Natural killer cell (primary cell): ENCODE measurements around the gene ITPRIPL1. TPM values are rescaled to one million over a fixed set of nuclear protein-coding genes. Genes with fewer than 3 reads are reported as not detected.

Source experiments
- ATAC-seq, 3 donors: fragments of 150-1000 bp in 2 of 3; fragments of 200-7000 bp in 1 of 3; cut with Tn5 transposase; 1 replicate in 1 of 3; 2 replicates in 2 of 3; pipeline ENCODE4 v1.10.0; 2021; ENCODE audit warnings: mild to moderate bottlenecking in 2 of 3, moderate library complexity in 2 of 3
- DNase-seq, 2 donors: peaks; one replicate each; pipeline versions ENCODE4 v3.0.0 to v3.0.0-alpha.2; 2013 to 2021; ENCODE audit warnings: mixed read lengths in 1 of 2
- H3K27ac ChIP-seq: one replicate; pipeline ENCODE4 v1.5.1; 2013; ENCODE audit warnings: mild to moderate bottlenecking, low read length
- H3K27me3 ChIP-seq: one replicate; pipeline ENCODE4 v1.6.1; 2013; ENCODE audit warnings: low read length; ENCODE audit not compliant: control insufficient read depth, insufficient read depth
- H3K36me3 ChIP-seq: one replicate; pipeline ENCODE4 v1.6.1; 2013; ENCODE audit warnings: low read length; ENCODE audit not compliant: control insufficient read depth, insufficient read depth
- H3K4me1 ChIP-seq: one replicate; pipeline ENCODE4 v1.6.1; 2013; ENCODE audit warnings: low read length; ENCODE audit not compliant: control insufficient read depth, insufficient read depth
- H3K4me3 ChIP-seq: one replicate; pipeline ENCODE4 v1.5.1; 2013; ENCODE audit warnings: low read length
- H3K9me3 ChIP-seq: one replicate; pipeline ENCODE4 v1.6.1; 2013; ENCODE audit warnings: low read length; ENCODE audit not compliant: control insufficient read depth, insufficient read depth
- H3K27ac Mint-ChIP-seq, 2 donors: one replicate each; pipeline ENCODE4 v1.8.0; 2022; ENCODE audit warnings: mild to moderate bottlenecking in 2 of 2, mixed read lengths in 2 of 2, moderate library complexity in 1 of 2
- H3K27me3 Mint-ChIP-seq, 2 donors: one replicate each; pipeline ENCODE4 v1.8.0; 2022; ENCODE audit warnings: low read depth in 2 of 2, mixed read lengths in 2 of 2
- H3K36me3 Mint-ChIP-seq: one replicate; pipeline ENCODE4 v1.8.0; 2022; ENCODE audit warnings: mixed read lengths
- H3K4me1 Mint-ChIP-seq, 2 donors: one replicate each; pipeline ENCODE4 v1.8.0; 2022; ENCODE audit warnings: mixed read lengths in 2 of 2
- H3K4me3 Mint-ChIP-seq: one replicate; pipeline ENCODE4 v1.8.0; 2022; ENCODE audit warnings: mild to moderate bottlenecking, moderate library complexity, mixed read lengths
- H3K9me3 Mint-ChIP-seq, 2 donors: one replicate each; pipeline ENCODE4 v1.8.0; 2022; ENCODE audit warnings: mixed read lengths in 2 of 2
- CTCF ChIP-seq: fragments of 200-600 bp; IDR thresholded peaks from one replicate; pipeline ENCODE4 v1.8.0; 2022; ENCODE audit warnings: antibody characterized with exemption
- WGBS: methylation state at CpG from one replicate; pipeline ENCODE4 v1.1.7; 2013; ENCODE audit warnings: missing lambda C conversion rate; ENCODE audit not compliant: insufficient coverage; 5-methylcytosine and 5-hydroxymethylcytosine counted together
- intact Hi-C: fragments of 100-400 bp; cut with micrococcal nuclease; formaldehyde crosslinking; loops from one replicate; pipeline ENCODE4 v1.14.2; 2022
- total RNA-seq, 4 donors: library from RNA; stranded (reverse); fragments of 120-200 nt in 1 of 4; gene quantifications; one replicate each; pipeline versions ENCODE4 v1.2.3 to v1.2.4, GENCODE V29; 2013 to 2022

The ITPRIPL1 gene
- total RNA-seq, 3 donors from 2014 or later (not counting 1 experiment from before 2014, with no cell fraction given) = 14.1 to 28.7 (median 20.5) TPM

- Histone ChIP-seq H3K4me1 (peaks cover 24% of the 10 kb centered on the region), H3K27me3 (no peaks in the 10 kb centered on the region), H3K9me3 (no peaks in the 10 kb centered on the region), H3K36me3 (peaks cover 49% of the 10 kb centered on the region), H3K27ac (peak overlapping the region; percentile 94), H3K4me3 (peak overlapping the region; percentile 91)
- 84% methylated on average over 9 of the region's 11 CpGs for WGBS
- Mint-ChIP-seq H3K4me3 (peak overlapping the region; percentile 98), H3K4me1 (peaks cover 56 to 60% of the 10 kb centered on the region in 2 donors), H3K27me3 (no peaks in the 10 kb centered on the region), H3K36me3 (peaks cover 22% of the 10 kb centered on the region), H3K9me3 (no peaks in the 10 kb centered on the region), H3K27ac (peak overlapping the region; percentile 97 to 99)
- intact Hi-C loops = loop anchor here (1.0 to 5.0 kb wide), 4 partner anchors 16 to 233 kb away; partner anchors contain the start of genes CIAO1 and DUSP2
- DNase-seq (no peak), ATAC-seq (no peak)
- no peak for TF ChIP-seq CTCF
These were observed 20.5 kb upstream of the ITPRIPL1 start for GRCh38 chr2:96304606-96305005.

DNA sequence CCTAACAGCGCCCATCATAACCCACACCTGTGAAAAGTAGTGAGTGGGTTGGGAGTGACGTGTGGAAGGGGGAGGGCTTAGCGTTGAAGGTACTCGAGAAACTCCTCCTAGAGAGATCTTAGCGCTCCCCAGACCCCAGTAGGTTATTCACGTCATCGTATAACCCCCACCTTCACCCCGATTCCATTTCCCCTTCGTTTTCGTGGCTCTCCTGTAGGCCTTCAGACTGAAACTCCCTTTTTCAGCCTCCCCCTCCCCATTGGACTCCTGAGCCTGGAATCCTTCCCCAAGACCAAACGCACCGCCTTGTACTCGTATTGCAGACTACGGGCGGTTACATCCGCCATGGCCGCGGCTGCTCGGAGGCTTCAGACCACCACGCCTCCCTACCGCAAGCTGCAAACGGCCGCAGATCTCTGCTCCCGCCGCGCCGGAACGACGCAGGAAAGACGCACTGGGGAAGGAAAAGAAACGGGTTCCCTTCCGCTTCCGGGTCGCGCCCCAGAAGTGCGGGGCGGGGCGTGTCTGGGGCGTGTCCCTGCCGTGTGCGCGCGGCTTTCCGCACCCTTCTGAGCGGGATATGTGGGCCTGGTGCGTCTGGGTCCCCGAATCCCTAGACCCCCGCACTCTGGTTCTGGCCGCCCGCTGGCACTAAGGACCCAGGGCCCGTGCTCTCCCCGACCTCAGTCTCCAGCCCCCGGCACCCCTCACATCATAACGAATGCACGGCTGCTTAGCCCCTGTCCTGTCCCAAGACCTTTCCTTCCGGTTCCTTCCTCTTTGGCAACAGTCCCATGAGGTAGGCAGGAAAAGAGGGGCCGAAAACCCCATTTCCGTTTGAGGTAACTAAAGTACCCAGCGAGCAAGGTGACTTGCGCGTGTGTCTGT is 19.8 kb upstream of the ITPRIPL1 start, which contains the start of gene SNRNP200:
Gene SNRNP200, minus strand, starts transcription at position 456 of the 888 bp plus-strand sequence. Its CDS starts 109 bp downstream, at position 347.
- ATAC-seq (peak; percentile 90 to 95 (median 90)), DNase-seq (peak; percentile 83 to 96)
- H3K27ac ChIP-seq = peak within 1 kb of the TSS; percentile 94
- H3K36me3 ChIP-seq = peaks cover 42% of the 10 kb centered on the region
- no peaks in the 10 kb centered on the region for H3K27me3 ChIP-seq
- TF ChIP-seq CTCF = no peak
- H3K4me1 Mint-ChIP-seq = peaks cover 55 to 56% of the 10 kb centered on the region in 2 donors
- no peaks in the 10 kb centered on the region for H3K27me3 Mint-ChIP-seq
- under 1% methylated on average over 58 of the region's 61 CpGs for WGBS
- intact Hi-C loops = loop anchor here (1.0 to 5.0 kb wide), 4 partner anchors 15 to 232 kb away; partner anchors contain the start of genes CIAO1 and DUSP2
- no peaks in the 10 kb centered on the region for H3K9me3 Mint-ChIP-seq
- peaks cover 24% of the 10 kb centered on the region for H3K4me1 ChIP-seq
- H3K36me3 Mint-ChIP-seq = peaks cover 22% of the 10 kb centered on the region
- peak within 1 kb of the TSS; percentile 97 to 99 for H3K27ac Mint-ChIP-seq
- H3K9me3 ChIP-seq = no peaks in the 10 kb centered on the region
- H3K4me3 ChIP-seq = peak within 1 kb of the TSS; percentile 91
- peak within 1 kb of the TSS; percentile 98 for H3K4me3 Mint-ChIP-seq

DNA sequence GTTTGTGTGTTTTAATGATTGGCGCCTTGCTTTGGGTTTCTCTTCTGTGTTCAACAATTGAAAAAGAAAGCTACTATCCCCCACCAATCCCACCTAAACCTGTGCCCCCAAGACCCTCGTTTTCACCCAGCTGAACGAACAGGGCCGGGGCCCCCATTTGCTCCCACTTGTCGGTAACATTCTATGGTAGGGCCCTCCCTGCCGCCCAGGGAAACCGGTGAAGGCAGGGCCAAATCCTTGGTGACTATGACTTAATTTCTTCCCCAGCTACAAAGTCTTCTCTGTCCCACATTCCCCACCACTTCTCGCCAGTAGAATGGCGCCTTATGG is 19.2 kb upstream of the ITPRIPL1 start:
- Histone ChIP-seq H3K4me3 (peak overlapping the region; percentile 91), H3K27ac (peak overlapping the region; percentile 94), H3K4me1 (peaks cover 24% of the 10 kb centered on the region), H3K27me3 (no peaks in the 10 kb centered on the region), H3K9me3 (no peaks in the 10 kb centered on the region), H3K36me3 (peaks cover 37% of the 10 kb centered on the region)
- Mint-ChIP-seq H3K27me3 (no peaks in the 10 kb centered on the region), H3K4me3 (peak overlapping the region; percentile 98), H3K9me3 (no peaks in the 10 kb centered on the region), H3K4me1 (peaks cover 53 to 54% of the 10 kb centered on the region in 2 donors), H3K36me3 (peaks cover 18% of the 10 kb centered on the region), H3K27ac (peak overlapping the region; percentile 97 to 99)
- WGBS = 22% methylated on average over 7 of the region's 9 CpGs
- TF ChIP-seq CTCF = no peak
- intact Hi-C loops = loop anchor here (1.0 to 5.0 kb wide), 4 partner anchors 15 to 231 kb away; partner anchors contain the start of genes CIAO1 and DUSP2
- DNase-seq = no peak
- no peak for ATAC-seq
